Prostate gland (tissue), 2 donors: ENCODE data around the gene DCAF16. TPM values are rescaled to one million over a fixed set of nuclear protein-coding genes. Genes with fewer than 3 reads are reported as not detected.

Source experiments
- DNase-seq: peaks from one replicate; pipeline ENCODE4 v3.0.0-alpha.2; 2019; ENCODE audit warnings: low spot score
- H3K27ac ChIP-seq, 2 donors: fragments of 200-600 bp; sonication (generic); 2 replicates each; pipeline ENCODE4 v1.5.1; 2017 to 2019
- H3K27me3 ChIP-seq: fragments of 200-600 bp; sonication (generic); replicated peaks from 2 replicates; pipeline ENCODE4 v1.5.1; 2019; ENCODE audit not compliant: insufficient read depth
- H3K36me3 ChIP-seq, 2 donors: fragments of 200-600 bp; sonication (generic); 1 replicate in 1 of 2; 2 replicates in 1 of 2; pipeline versions ENCODE4 v1.5.1 to v1.8.1; 2017 to 2019
- H3K4me1 ChIP-seq: fragments of 200-600 bp; sonication (generic); replicated peaks from 2 replicates; pipeline ENCODE4 v1.5.1; 2019
- H3K4me3 ChIP-seq, 2 donors: fragments of 200-600 bp; sonication (generic); 2 replicates each; pipeline ENCODE4 v1.5.1; 2017 to 2019
- H3K9me3 ChIP-seq: fragments of 200-600 bp; sonication (generic); 2 replicates; pipeline ENCODE4 v1.5.1; 2017
- POLR2A ChIP-seq: fragments of 450-650 bp; IDR thresholded peaks from one replicate; pipeline ENCODE4 v1.6.1; 2016; ENCODE audit warnings: antibody characterized with exemption, mild to moderate bottlenecking
- POLR2AphosphoS5 ChIP-seq: sonication (generic); formaldehyde crosslinking; IDR thresholded peaks from one replicate; pipeline ENCODE4 v1.6.1; 2017; ENCODE audit warnings: antibody characterized with exemption
- WGBS: methylation state at CpG from one replicate; pipeline ENCODE4 v1.1.5; 2018; 5-methylcytosine and 5-hydroxymethylcytosine counted together
- intact Hi-C: fragments of 100-400 bp; cut with DNase I; formaldehyde crosslinking; loops from one replicate; pipeline ENCODE4 v1.14.2; 2022
- total RNA-seq, 2 donors: library from RNA; depleted of rRNA; stranded (reverse); fragments of >200 nt; gene quantifications; one replicate each; pipeline ENCODE4 v1.1.0, GENCODE V29; 2016
- TF ChIP-seq, protein P1 (sequence below), 4 experiments: fragments of 200-600 bp in 2 of 4; fragments of 450-650 bp in 2 of 4; sonication (generic) in 2 of 4; IDR thresholded peaks; 1 replicate in 3 of 4; 2 replicates in 1 of 4; pipeline ENCODE4 v1.5.1; 2016 to 2019; ENCODE audit warnings: antibody characterized with exemption in 4 of 4, mild to moderate bottlenecking in 2 of 4, moderate library complexity in 2 of 4

The DCAF16 gene
- total RNA-seq, 2 donors from 2014 or later, result 33.0 to 44.0 TPM

DNA sequence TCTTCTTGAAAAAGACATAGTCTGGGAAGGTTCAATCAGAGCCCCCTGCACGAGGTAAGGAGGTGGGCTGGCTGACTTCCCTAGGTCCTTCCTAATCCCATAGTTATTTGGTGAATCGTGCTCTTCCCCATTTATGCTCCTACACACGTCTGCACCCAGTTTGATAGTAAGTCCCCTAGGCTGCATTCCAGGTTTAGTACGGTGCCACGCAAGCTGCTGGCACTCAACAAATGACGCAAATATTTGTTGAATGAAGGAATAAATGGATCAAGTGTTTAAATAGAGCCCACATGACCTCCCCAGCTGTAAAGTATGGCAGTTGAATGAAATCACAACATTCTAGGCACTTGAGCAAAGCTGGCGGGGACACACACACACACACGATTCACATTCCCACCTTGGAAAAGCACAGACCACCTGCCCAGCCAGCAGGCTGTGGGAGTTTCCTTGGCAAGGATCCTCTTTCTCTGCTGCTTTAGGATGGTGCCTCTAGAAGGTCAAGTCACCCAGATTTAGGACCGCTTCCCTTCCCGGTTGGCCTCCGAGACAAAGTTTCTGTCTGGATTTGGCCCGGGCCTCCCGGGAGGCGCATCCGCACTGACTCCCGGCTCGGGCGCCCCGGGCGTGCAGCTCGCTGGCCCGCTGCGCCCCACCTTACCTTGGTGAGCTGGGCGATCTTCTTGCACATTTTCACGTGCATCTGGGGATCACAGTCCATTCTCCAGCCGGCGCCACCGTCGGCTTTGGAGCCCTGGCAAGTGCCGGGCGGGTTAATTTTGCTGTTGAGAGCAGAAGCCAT is 29.9 kb downstream of the DCAF16 start:
- no peaks in the 10 kb centered on the region for H3K36me3 ChIP-seq
- 2% methylated on average over 31 of the region's 31 CpGs for WGBS
- TF ChIP-seq POLR2AphosphoS5 (peak; percentile 40), POLR2A (no peak)
- TF ChIP-seq, protein P1, sequence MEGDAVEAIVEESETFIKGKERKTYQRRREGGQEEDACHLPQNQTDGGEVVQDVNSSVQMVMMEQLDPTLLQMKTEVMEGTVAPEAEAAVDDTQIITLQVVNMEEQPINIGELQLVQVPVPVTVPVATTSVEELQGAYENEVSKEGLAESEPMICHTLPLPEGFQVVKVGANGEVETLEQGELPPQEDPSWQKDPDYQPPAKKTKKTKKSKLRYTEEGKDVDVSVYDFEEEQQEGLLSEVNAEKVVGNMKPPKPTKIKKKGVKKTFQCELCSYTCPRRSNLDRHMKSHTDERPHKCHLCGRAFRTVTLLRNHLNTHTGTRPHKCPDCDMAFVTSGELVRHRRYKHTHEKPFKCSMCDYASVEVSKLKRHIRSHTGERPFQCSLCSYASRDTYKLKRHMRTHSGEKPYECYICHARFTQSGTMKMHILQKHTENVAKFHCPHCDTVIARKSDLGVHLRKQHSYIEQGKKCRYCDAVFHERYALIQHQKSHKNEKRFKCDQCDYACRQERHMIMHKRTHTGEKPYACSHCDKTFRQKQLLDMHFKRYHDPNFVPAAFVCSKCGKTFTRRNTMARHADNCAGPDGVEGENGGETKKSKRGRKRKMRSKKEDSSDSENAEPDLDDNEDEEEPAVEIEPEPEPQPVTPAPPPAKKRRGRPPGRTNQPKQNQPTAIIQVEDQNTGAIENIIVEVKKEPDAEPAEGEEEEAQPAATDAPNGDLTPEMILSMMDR (IDR thresholded peaks at IDR 0.05), result no peak
- peak overlapping the region; percentile 15 to 23 for H3K4me3 ChIP-seq
- DNase-seq, result no peak
- intact Hi-C loops, result no loop called here
- H3K9me3 ChIP-seq, result no peaks in the 10 kb centered on the region
- H3K27ac ChIP-seq, result no peak overlapping the region
- no peaks in the 10 kb centered on the region for H3K27me3 ChIP-seq
- H3K4me1 ChIP-seq, result peaks cover 5% of the 10 kb centered on the region

DNA sequence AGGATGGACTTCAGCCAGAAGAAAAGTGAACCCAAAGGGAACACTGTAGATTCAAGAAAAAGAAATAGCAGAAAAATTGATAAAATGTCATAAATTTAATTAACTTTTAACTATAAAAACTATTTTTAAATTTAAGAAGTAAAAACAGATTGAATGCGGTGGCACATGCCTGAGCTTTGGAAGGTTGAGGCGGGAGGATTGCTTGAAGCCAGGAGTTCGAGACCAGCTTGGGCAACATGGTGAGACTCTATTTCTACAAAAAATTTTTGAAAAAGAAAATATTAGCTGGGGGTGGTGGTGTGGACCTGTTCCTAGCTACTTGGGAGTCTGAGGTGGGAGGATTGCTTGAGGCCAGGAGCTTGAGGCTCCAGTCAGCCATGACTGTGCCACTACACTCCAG is 32.1 kb downstream of the DCAF16 start:
- Histone ChIP-seq H3K4me1 (peaks cover 5% of the 10 kb centered on the region), H3K27ac (no peak overlapping the region), H3K9me3 (no peaks in the 10 kb centered on the region), H3K4me3 (no peak overlapping the region), H3K27me3 (no peaks in the 10 kb centered on the region), H3K36me3 (no peaks in the 10 kb centered on the region)
- WGBS, result 96% methylated on average over 3 of the region's 3 CpGs
- intact Hi-C loops, result no loop called here
- TF ChIP-seq POLR2AphosphoS5 (no peak), POLR2A (no peak)
- TF ChIP-seq, protein P1 (IDR thresholded peaks at IDR 0.05), result no peak
- DNase-seq, result no peak

DNA sequence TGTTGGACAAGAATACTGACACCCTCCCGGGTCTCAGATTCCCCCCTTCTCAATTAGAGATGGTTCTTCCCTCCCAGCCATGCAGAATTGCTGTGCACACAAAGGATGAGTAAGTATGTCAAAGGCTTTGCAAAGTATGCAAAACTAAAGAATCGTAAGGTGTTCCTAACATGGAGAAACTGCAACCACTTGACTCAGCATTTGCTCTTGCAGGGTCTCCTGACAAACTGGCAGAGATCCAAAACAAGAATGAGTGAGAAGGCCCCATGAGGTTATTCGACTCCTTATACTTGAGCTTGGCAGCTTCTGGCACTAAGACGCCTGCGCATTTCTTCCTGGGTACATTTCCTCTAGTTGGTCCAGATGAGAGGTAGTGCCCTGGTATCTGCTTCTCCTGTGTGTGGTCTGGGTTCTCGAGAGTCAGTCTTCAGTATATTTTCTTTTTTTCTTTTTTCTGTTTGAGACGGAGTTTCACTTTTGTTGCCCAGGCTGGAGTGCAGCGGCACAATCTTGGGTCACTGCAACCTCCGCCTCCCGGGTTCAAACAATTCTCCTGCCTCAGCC is 37.3 kb downstream of the DCAF16 start:
- TF ChIP-seq POLR2AphosphoS5 (no peak), POLR2A (no peak)
- TF ChIP-seq, protein P1 (IDR thresholded peaks at IDR 0.05), result no peak
- Histone ChIP-seq H3K27me3 (peaks cover 2% of the 10 kb centered on the region), H3K9me3 (no peaks in the 10 kb centered on the region), H3K4me1 (no peaks in the 10 kb centered on the region), H3K36me3 (no peaks in the 10 kb centered on the region), H3K4me3 (no peak overlapping the region), H3K27ac (no peak overlapping the region)
- no peak for DNase-seq
- 87% methylated on average over 10 of the region's 10 CpGs for WGBS
- intact Hi-C loops, result no loop called here

DNA sequence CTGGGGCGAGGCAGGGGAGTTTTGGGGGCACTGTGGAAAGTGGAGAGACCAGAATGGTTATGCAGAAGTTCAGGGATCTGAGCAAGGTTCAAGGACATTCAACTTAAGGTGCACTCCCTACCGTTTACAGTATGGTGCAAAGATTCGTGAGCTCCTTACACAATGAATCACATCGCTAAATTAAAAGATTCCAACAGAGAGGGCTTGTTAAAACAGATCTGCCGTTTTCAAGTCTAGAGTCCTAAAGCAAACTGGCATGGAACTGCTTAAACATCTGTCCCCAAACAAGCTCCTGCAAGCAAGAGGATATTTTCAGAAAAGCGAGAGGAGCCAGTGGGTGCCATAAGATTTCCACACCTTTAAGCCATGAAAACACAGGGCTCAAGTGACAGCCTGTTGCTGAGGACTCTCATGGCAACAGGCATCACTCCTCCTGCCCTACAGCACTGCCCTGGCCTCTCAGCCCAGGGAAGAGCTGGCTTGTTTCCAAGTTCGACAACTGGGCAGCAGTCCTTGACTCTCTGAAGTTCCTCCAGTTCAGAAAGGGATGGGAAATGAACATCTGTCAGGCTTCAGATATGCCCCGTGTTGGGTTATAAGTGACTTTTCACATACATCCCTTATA is 39.2 kb downstream of the DCAF16 start:
- Histone ChIP-seq H3K9me3 (no peaks in the 10 kb centered on the region), H3K4me1 (no peaks in the 10 kb centered on the region), H3K27ac (no peak overlapping the region), H3K27me3 (peaks cover 2% of the 10 kb centered on the region), H3K36me3 (no peaks in the 10 kb centered on the region), H3K4me3 (no peak overlapping the region)
- intact Hi-C loops, result no loop called here
- DNase-seq, result no peak
- 31% methylated on average over 8 of the region's 8 CpGs for WGBS
- TF ChIP-seq, protein P1 (IDR thresholded peaks at IDR 0.05), result no peak
- no peak for TF ChIP-seq POLR2AphosphoS5
- no peak for TF ChIP-seq POLR2A
